ENCODE data around the gene CEP112.

Gene CEP112

GRCh38 chr17:65678546-65678945, 513.4 kb downstream of the CEP112 start:
- Histone ChIP-seq H3K27me3 (no peaks in the 10 kb centered on the region), H3K4me1 (no peaks in the 10 kb centered on the region), H3K4me3 (no peak overlapping the region), H3K36me3 (no peaks in the 10 kb centered on the region), H3K27ac (no peak overlapping the region), H3K9me3 (no peaks in the 10 kb centered on the region)
- intact Hi-C loops (cut with DNase I; ENCODE audit: low total_unique reads), result no loop called here
- no peak for DNase-seq
- no peak for TF ChIP-seq CTCF (IDR thresholded peaks at IDR 0.05)

DNA sequence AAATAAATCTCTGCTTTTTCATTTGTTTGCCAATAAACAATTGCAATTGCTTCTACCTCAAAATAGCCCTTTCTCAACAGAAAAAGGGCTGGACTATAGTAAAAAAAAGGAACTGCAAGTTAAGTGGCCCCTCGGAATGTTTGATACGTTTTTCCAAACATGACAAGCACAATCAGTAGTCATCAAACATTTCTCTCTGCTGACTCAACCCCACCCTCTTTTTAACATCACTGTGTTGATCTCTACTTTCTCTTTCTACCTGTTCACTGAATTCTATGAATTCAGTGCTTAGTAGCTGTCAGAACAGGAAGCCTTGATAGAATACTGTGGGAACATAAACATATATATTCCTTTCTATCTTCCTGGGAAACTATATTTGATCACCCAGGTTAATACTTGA, 514.0 kb downstream of the CEP112 start:
- no peak for DNase-seq
- TF ChIP-seq CTCF (IDR thresholded peaks at IDR 0.05), result no peak
- no peak overlapping the region for H3K27ac ChIP-seq
- H3K27me3 ChIP-seq, result no peaks in the 10 kb centered on the region
- no peaks in the 10 kb centered on the region for H3K36me3 ChIP-seq
- intact Hi-C loops (cut with DNase I; ENCODE audit: low total_unique reads), result no loop called here
- no peak overlapping the region for H3K4me3 ChIP-seq
- no peaks in the 10 kb centered on the region for H3K9me3 ChIP-seq
- no peaks in the 10 kb centered on the region for H3K4me1 ChIP-seq

GRCh38 chr17:65674246-65675045, 517.5 kb downstream of the CEP112 start:
- Histone ChIP-seq H3K27ac (no peak overlapping the region), H3K9me3 (no peaks in the 10 kb centered on the region), H3K27me3 (no peaks in the 10 kb centered on the region), H3K36me3 (no peaks in the 10 kb centered on the region), H3K4me3 (no peak overlapping the region), H3K4me1 (no peaks in the 10 kb centered on the region)
- intact Hi-C loops (cut with DNase I; ENCODE audit: low total_unique reads), result no loop called here
- no peak for DNase-seq
- TF ChIP-seq CTCF (IDR thresholded peaks at IDR 0.05), result no peak

GRCh38 chr17:65670667-65671371, 521.1 kb downstream of the CEP112 start:
- H3K4me1 ChIP-seq, result no peaks in the 10 kb centered on the region

DNA sequence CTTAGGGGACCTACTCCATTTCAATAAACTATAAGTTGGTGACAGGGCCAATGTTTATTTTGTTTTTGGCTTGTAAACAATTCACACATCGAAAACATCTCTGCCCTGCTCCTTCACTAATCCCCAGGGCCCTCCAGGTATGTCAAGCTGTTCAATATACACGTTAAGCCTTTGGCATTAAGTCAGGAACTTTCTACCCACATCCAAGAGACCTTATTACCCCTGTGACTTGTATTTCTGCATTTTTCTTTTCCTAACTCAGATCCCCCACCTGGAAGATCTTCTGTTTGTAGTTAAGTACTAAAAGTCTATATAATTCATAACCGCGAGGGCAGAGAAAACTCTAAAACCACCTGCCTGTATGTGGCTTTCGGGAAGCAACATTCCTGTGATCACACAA, 523.7 kb downstream of the CEP112 start:
- Histone ChIP-seq H3K4me3 (no peak overlapping the region), H3K27ac (no peak overlapping the region), H3K9me3 (no peaks in the 10 kb centered on the region), H3K4me1 (no peaks in the 10 kb centered on the region), H3K27me3 (no peaks in the 10 kb centered on the region), H3K36me3 (no peaks in the 10 kb centered on the region)
- no peak for TF ChIP-seq CTCF (IDR thresholded peaks at IDR 0.05)
- DNase-seq, result no peak
- intact Hi-C loops (cut with DNase I; ENCODE audit: low total_unique reads), result no loop called here

More at GRCh38 chr17:65670667-65671371, 521.1 kb downstream of the CEP112 start:
- TF ChIP-seq CTCF (IDR thresholded peaks at IDR 0.05), result no peak
- H3K36me3 ChIP-seq, result no peaks in the 10 kb centered on the region
- H3K4me3 ChIP-seq, result no peak overlapping the region
- H3K27ac ChIP-seq, result no peak overlapping the region
- intact Hi-C loops (cut with DNase I; ENCODE audit: low total_unique reads), result no loop called here
- no peaks in the 10 kb centered on the region for H3K9me3 ChIP-seq
- DNase-seq, result no peak
- H3K27me3 ChIP-seq, result no peaks in the 10 kb centered on the region
